ENCODE measurements around the gene GSE1.

The GSE1 gene

DNA sequence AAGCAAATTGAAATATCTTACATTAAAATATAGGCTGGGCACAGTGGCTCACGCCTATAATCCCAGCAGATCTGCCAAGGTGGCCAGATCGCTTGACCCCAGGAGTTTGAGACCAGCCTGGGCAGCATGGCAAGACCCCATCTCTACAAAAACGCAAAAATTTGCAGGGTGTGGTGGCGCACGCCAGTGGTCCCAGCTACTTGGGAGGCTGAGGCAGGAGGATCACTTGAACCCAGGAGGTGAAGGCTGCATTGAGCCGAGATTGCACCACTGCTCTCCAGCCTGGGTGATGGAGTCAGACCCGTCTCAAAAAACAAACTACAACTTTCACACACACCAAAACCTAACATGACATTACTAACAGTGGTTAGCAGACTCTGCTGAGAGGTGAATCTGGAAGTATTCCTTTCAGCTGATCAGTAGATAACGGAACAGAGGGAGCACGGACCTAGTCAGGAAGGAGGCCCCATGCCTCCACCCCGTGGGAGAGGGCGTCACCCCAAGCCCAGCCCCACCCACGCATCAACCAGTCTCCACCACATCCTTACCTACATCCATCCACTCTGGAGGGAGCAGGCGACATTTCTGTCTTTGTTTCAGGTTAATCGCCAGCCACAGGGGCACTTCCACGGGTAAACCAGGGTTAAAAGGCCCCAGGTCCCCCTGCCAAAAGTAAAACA is 73.9 kb downstream of the GSE1 start:
- DNase-seq = no peak

GRCh38 chr16:85687651-85688471 is 74.7 kb downstream of the GSE1 start:
- DNase-seq = no peak

DNA sequence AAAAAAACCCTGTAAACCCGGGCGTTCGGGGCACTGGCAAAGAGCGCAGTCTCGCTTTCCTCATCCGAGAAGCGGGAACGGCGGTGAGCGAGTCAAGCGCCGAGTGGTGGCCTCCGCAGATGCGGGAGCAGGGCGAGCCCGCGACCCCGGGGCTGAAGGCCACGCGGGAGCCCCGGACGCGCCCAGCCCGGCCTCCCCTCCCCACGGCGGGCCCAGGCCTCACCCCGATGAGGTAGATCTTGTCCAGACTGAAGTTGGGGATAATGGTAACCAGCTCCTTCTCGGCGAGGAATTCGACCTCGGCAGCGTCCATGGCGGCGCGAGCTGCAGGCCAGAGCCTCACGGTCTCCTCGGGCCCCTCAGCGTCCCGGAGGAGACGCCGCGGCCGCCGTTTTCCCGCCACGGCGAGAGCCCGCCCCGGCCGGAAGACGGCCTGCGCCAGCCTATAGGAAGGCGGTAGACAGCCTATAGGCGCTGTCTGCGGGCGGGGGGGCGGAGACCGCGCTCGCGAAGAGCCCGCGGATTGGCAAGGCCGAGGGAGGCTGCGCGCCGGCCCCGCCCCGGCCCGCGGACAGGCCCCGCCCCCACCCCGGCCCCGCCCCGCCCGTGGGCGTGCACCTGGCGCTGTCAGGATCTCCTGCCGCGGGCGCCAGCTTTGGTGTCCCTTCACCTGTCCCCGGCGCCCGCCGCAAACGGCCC is 75.6 kb downstream of the GSE1 start, which contains the start of gene GINS2:
TSS of gene GINS2 (minus strand) at position 369 of the 699 bp plus-strand sequence. CDS start at position 313, 56 bp downstream.
- DNase-seq = peak; percentile 89

- DNase-seq = no peak
Observed at GRCh38 chr16:85689285-85689949, 76.3 kb downstream of the GSE1 start.

GRCh38 chr16:85689950-85690320 is 76.8 kb downstream of the GSE1 start:
- DNase-seq = no peak

- no peak for DNase-seq
Observed at GRCh38 chr16:85690469-85691064, 77.4 kb downstream of the GSE1 start.

- no peak for DNase-seq
Observed at GRCh38 chr16:85695196-85696128, 82.3 kb downstream of the GSE1 start.

DNA sequence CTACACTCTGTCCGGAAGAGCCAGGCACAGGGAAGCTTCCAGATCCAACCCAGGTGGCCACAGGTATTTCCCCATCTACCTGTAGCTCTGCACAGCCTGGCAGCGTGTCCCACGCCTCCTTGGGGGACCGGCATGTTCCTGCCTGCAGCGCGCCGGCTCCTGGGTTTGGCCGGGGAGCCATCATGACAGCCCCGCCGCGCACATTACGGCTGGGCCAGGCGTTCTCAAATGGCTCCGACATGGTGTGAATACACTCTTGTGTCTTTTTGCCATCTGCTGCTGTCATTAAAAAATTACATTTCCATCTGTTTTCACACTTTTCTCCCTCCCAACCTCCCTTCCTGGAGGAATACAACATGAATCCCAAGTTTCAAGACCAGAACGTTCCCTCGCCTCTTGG is 83.7 kb downstream of the GSE1 start:
- DNase-seq = no peak

GRCh38 chr16:85697431-85697830 is 84.3 kb downstream of the GSE1 start:
- DNase-seq = no peak

DNA sequence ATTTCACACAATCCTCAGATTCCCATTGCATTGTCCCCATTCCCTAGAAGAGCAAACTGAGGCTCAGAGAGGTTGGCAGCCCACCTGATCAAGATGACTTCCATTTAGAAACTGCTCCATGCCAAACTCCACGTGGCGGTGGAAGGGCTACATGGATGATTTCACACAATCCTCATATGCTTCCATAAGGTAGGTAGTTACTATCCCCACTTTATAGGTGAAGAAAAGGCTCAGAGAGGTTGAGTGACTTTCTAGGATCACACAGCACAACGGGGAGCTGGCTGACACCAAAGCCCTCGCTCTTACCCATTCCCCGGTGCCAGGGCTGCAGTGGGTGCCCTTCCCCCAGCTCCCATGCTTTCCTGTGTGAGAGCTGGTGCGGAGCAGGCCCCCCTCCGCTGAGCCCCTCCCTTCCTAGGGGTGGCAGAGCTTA is 85.4 kb downstream of the GSE1 start:
- no peak for DNase-seq

- no peak for DNase-seq
Observed at GRCh38 chr16:85698935-85699558, 85.9 kb downstream of the GSE1 start.

DNA sequence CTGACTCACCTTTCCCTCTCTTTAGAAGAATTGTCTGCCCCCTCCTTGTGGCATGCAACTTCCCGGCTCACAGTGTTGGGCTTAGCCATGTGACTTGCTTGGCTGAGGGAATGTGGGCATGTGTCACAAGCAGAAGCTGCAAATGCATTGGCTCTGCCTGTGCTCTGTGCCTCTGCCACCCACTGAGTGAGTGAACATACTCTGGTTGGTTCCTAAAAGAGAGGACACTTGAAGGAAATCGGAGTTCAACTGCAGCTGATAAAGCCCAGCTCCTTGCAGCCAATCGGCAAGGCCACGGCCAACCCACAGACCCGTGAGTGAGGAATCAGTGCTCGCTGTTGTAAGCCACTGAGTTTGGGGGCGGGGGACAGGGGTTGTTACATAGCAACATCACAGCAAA is 86.5 kb downstream of the GSE1 start:
- DNase-seq = no peak

- no peak for DNase-seq
Observed at GRCh38 chr16:85704011-85704410, 90.9 kb downstream of the GSE1 start.

GRCh38 chr16:85704900-85705846 is 92.1 kb downstream of the GSE1 start:
- DNase-seq = no peak

DNA sequence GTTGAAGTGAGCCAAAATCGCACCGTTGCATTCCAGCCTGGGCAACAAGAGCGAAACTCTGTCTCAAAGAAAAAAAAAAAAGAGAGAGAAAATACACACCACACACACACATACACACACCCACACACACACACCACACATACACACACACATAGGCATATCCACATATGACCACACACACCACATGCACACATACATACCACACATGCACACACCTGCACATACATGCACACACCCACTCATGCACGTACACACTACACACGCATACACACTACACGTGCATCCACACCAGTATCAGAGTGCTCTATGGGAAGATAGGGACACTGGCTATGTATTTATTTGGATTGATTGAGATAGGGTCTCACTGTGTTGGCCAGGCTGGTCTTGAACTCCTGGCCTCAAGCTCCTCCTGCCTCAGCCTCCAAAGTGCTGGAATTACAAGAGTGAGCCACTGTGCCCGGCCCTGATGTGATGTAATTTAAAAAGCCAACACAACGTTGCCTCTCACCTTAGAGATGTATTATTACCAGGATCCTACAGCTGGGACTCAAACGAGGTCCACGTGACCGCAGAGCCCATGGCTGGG is 93.4 kb downstream of the GSE1 start:
- DNase-seq = no peak

GRCh38 chr16:85707528-85708095 is 94.5 kb downstream of the GSE1 start:
- no peak for DNase-seq

DNA sequence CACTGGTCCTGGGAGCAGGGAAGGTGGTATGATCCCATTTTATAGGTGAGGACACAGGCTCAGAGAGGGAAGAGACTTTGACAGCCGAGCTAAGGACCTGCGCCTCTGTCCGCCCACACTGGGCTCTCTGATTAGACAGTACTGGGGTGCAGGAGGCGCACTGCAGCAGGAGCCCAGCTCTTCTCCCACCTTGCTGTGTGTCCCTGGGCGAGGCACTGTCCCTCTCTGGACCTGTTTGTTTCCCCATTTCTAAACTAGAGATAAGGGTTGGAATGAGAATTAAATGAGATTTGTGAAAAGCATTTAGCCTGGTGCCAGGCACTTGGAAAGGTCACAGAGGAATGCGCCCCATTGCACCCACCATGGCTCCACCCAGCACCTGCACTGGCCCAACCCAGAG is 95.2 kb downstream of the GSE1 start:
- DNase-seq = no peak

DNA sequence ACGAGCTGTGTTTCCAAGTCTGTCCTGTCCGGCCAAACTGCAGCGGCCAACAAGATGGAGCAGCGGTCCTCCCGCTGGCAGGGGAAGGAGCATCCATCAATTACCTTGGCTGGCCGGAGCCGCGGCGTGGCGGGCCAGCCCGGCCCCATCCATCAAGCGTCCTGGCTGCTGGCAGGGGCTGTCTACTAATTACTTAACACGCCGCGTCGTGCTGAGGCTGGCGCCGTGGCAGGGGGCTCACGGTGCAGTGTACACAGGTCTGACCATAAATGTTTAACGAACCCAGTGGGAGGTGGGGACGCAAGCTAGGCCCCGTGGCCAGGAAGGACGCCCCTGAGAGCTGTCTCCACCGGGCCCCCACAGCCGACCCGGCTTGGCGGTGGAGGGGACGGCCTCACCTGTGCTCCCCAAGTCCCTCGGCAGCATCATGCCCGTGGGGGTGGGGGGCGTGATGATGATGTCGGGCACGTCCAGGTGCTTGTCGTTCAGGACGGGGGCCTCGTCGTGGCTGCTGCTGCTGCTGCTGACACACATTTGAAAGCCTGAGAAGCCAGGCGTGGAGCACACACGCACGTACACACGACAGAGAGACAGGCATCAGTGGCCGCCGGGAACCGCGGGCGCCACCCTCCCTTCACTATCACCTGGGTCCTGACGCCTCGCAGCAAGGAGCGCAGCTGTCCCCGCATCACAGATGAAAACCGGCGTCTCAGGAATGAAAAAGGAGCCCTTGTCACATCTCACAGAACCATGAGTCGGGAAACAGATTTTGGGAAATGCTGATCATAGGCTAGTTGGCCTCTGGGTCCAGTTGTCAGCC is 96.9 kb downstream of the GSE1 start:
- no peak for DNase-seq

All from HCEC 1CT (cell line).